ENCODE measurements around the gene TAGLN. TPM values are rescaled to one million over a fixed set of nuclear protein-coding genes. Genes with fewer than 3 reads are reported as not detected.
"Not testable (repeated sequence)": the region's sequence is repeated elsewhere in the genome, so short reads cannot be mapped to it uniquely, and the experiment has no call there.

The TAGLN gene
- total RNA-seq, 3 donors from 2014 or later (not counting 1 experiment from before 2014, with no cell fraction given) = 8.2 to 18.0 (median 8.3) TPM

DNA sequence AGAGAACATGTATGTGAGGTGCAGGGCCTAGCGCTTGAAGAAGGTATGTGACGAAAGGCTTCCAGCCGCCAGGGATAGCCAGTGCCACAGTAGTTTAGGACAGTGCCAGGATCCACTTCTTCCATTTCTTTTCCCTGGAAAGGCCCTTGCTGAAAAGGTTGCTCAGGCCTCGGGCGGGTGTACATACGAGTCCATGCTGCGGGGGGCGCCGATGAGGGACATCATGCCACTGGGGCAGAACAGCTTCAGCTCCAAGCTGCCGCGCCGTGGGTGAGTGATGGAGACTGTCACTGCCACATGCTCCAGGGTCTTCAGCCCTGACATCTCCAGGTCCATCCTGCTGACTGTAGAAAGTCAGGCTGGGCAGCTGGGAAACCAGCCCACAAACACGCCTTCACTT lies 9.5 kb downstream of the TAGLN start:
- intact Hi-C loops (cut with micrococcal nuclease); H3K27me3 Mint-ChIP-seq (ENCODE audit: low read depth in 2 of 2); H3K27me3 ChIP-seq (ENCODE audit: control insufficient read depth, insufficient read depth, low read length); H3K9me3 ChIP-seq (ENCODE audit: control insufficient read depth, insufficient read depth, low read length); H3K4me3 Mint-ChIP-seq; H3K4me1 ChIP-seq (ENCODE audit: control insufficient read depth, insufficient read depth, low read length); DNase-seq; ATAC-seq; H3K27ac Mint-ChIP-seq; H3K27ac ChIP-seq (ENCODE audit: low read length); H3K9me3 Mint-ChIP-seq; H3K4me3 ChIP-seq (ENCODE audit: low read length): not testable (repeated sequence)
- H3K36me3 Mint-ChIP-seq = peaks cover 24% of the 10 kb centered on the region
- peaks cover 0 to 19% of the 10 kb centered on the region in 2 donors for H3K4me1 Mint-ChIP-seq
- peaks cover 42% of the 10 kb centered on the region for H3K36me3 ChIP-seq (ENCODE audit: control insufficient read depth, insufficient read depth, low read length)
- 96% methylated on average over 6 of the region's 13 CpGs for WGBS (ENCODE audit: insufficient coverage)

DNA sequence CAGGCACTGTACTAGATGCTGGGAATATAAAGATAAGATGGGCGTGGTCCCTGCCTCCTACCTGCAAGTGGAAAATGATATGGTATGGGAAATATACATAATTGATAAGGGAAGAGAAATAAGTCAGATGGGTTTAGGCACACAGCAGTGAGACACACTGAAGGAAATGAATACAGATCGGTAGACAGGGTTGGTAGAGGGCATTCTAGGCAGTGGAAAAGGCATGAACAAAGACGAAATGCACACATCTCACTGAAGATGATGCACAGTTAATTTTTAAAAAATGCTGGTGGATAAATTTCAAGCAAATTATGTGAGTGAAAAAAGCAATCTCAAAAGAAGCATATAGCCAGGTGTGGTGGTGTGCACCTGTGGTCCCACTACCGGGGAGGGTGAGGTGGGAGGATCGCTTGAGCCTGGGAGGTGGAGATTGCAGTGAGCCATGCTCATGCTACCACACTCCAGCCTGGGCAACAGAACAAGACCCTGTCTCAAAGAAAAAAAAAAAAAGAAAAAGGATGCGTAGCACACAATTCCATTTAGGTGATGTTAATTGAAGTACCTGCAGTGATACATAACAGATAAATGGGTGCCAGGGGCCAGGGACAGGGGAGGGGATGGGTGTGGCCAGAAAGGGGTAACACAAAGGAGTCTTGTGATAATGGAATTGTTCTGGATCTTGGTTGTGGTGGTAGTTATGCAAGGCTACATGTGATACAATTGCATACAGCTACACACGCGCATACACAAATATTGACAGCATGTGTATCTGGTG lies 10.4 kb downstream of the TAGLN start:
- H3K9me3 Mint-ChIP-seq; ATAC-seq; H3K4me3 ChIP-seq (ENCODE audit: low read length); H3K9me3 ChIP-seq (ENCODE audit: control insufficient read depth, insufficient read depth, low read length); H3K27me3 ChIP-seq (ENCODE audit: control insufficient read depth, insufficient read depth, low read length); H3K27me3 Mint-ChIP-seq (ENCODE audit: low read depth in 2 of 2); H3K4me1 ChIP-seq (ENCODE audit: control insufficient read depth, insufficient read depth, low read length); H3K27ac Mint-ChIP-seq; H3K4me3 Mint-ChIP-seq; intact Hi-C loops (cut with micrococcal nuclease); H3K27ac ChIP-seq (ENCODE audit: low read length); DNase-seq: not testable (repeated sequence)
- 96% methylated on average over 7 of the region's 8 CpGs for WGBS (ENCODE audit: insufficient coverage)
- Mint-ChIP-seq H3K36me3 (peaks cover 23% of the 10 kb centered on the region), H3K4me1 (peaks cover 6 to 24% of the 10 kb centered on the region in 2 donors)
- H3K36me3 ChIP-seq (ENCODE audit: control insufficient read depth, insufficient read depth, low read length) = peaks cover 40% of the 10 kb centered on the region

DNA sequence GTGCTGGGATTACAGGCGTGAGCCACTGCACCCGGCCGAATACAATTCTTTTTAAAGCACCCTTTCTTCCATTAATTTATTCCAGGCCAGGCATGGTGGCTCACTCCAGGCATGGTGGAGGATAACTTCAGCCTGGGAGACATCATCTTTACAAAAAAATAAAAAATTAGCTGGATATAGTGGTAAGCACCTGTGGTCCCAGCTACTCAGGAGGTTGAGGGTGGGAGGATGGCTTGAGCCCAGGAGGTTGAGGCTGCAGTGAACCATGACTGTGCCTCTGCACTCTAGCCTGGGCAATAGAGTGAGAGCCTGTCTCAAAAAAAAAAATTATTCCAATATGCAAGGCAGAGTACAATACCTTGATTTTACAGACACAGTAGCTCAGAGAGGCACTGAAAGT lies 11.4 kb downstream of the TAGLN start:
- Mint-ChIP-seq H3K27me3 (ENCODE audit: low read depth in 2 of 2) (no peaks in the 10 kb centered on the region), H3K36me3 (peaks cover 16% of the 10 kb centered on the region)
- no peak for DNase-seq

DNA sequence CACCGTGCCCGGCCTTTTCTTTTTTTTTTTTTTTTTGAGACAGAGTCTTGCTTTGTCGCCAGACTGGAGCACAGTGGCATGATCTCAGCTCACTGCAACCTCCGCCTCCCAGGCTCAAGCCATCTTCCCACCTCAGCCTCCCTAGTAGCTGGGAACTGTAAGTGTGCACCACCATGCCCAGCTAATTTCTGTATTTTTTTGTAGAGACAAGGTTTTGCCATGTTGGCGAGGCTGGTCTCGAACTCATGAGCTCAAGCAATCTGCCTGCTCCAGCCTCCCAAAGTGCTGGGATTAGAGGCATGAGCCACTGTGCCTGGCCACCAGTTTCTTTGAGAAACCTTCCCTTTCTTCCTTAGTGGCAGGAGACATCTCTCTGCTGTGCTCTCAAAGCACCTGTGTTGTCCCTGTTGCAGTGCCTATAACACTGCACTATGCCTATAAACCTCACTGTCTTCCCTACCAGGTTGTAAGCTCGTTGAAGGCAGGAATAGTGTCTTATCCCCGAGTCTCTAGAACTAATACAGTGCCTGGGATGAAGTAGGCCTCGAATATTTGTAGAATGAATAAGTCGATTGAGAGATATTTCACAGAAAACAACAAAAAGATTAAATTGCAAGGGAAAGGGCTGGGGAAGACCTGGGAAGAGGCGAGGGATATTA lies 13.7 kb downstream of the TAGLN start:
- ATAC-seq = no peak
- no peak overlapping the region for H3K4me3 ChIP-seq (ENCODE audit: low read length)
- H3K9me3 Mint-ChIP-seq = no peaks in the 10 kb centered on the region
- intact Hi-C loops (cut with micrococcal nuclease) = no loop called here
- no peak for DNase-seq
- 97% methylated on average over 11 of the region's 11 CpGs for WGBS (ENCODE audit: insufficient coverage)
- H3K27ac Mint-ChIP-seq = peak overlapping the region in 1 of 2 donors; percentile 3
- H3K4me1 ChIP-seq (ENCODE audit: control insufficient read depth, insufficient read depth, low read length) = no peaks in the 10 kb centered on the region
- H3K4me1 Mint-ChIP-seq = peaks cover 9 to 14% of the 10 kb centered on the region in 2 donors
- H3K27me3 ChIP-seq (ENCODE audit: control insufficient read depth, insufficient read depth, low read length) = no peaks in the 10 kb centered on the region
- no peak overlapping the region for H3K4me3 Mint-ChIP-seq
- H3K36me3 Mint-ChIP-seq = peaks cover 23% of the 10 kb centered on the region
- H3K27me3 Mint-ChIP-seq (ENCODE audit: low read depth in 2 of 2) = no peaks in the 10 kb centered on the region
- no peaks in the 10 kb centered on the region for H3K9me3 ChIP-seq (ENCODE audit: control insufficient read depth, insufficient read depth, low read length)
- no peak overlapping the region for H3K27ac ChIP-seq (ENCODE audit: low read length)
- TF ChIP-seq, protein P1, sequence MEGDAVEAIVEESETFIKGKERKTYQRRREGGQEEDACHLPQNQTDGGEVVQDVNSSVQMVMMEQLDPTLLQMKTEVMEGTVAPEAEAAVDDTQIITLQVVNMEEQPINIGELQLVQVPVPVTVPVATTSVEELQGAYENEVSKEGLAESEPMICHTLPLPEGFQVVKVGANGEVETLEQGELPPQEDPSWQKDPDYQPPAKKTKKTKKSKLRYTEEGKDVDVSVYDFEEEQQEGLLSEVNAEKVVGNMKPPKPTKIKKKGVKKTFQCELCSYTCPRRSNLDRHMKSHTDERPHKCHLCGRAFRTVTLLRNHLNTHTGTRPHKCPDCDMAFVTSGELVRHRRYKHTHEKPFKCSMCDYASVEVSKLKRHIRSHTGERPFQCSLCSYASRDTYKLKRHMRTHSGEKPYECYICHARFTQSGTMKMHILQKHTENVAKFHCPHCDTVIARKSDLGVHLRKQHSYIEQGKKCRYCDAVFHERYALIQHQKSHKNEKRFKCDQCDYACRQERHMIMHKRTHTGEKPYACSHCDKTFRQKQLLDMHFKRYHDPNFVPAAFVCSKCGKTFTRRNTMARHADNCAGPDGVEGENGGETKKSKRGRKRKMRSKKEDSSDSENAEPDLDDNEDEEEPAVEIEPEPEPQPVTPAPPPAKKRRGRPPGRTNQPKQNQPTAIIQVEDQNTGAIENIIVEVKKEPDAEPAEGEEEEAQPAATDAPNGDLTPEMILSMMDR (IDR thresholded peaks at IDR 0.05) = no peak
- H3K36me3 ChIP-seq (ENCODE audit: control insufficient read depth, insufficient read depth, low read length) = peaks cover 51% of the 10 kb centered on the region

More for the DNA sequence above, 11.4 kb downstream of the TAGLN start:
- Mint-ChIP-seq H3K27ac (no peak overlapping the region), H3K4me3 (no peak overlapping the region), H3K4me1 (peaks cover 9 to 14% of the 10 kb centered on the region in 2 donors), H3K9me3 (no peaks in the 10 kb centered on the region)
- peaks cover 35% of the 10 kb centered on the region for H3K36me3 ChIP-seq (ENCODE audit: control insufficient read depth, insufficient read depth, low read length)
- H3K4me1 ChIP-seq (ENCODE audit: control insufficient read depth, insufficient read depth, low read length) = no peaks in the 10 kb centered on the region
- TF ChIP-seq, protein P1 (IDR thresholded peaks at IDR 0.05) = no peak
- ATAC-seq = no peak
- H3K9me3 ChIP-seq (ENCODE audit: control insufficient read depth, insufficient read depth, low read length) = no peaks in the 10 kb centered on the region
- WGBS (ENCODE audit: insufficient coverage) = 94% methylated on average over 3 of the region's 3 CpGs
- no peaks in the 10 kb centered on the region for H3K27me3 ChIP-seq (ENCODE audit: control insufficient read depth, insufficient read depth, low read length)
- no peak overlapping the region for H3K27ac ChIP-seq (ENCODE audit: low read length)
- H3K4me3 ChIP-seq (ENCODE audit: low read length) = no peak overlapping the region
- intact Hi-C loops (cut with micrococcal nuclease) = no loop called here
